ENCODE results near the gene PLET1. TPM values are rescaled to one million over a fixed set of nuclear protein-coding genes. Genes with fewer than 3 reads are reported as not detected.
"Not testable (repeated sequence)": the region's sequence is repeated elsewhere in the genome, so short reads cannot be mapped to it uniquely, and the experiment has no call there.

Gene PLET1
- total RNA-seq, 1 donor from 2014 or later, result not detected

GRCh38 chr11:112212710-112213109 is 48.0 kb downstream of the PLET1 start:
- Mint-ChIP-seq H3K4me3 (no peak overlapping the region), H3K4me1 (ENCODE audit: unreplicated experiment) (no peaks in the 10 kb centered on the region), H3K36me3 (no peaks in the 10 kb centered on the region), H3K27me3 (peaks cover 13% of the 10 kb centered on the region), H3K27ac (no peak overlapping the region), H3K9me3 (no peaks in the 10 kb centered on the region)
- DNase-seq (ENCODE audit: extremely low spot score, unreplicated experiment), result no peak
- TF ChIP-seq CTCF (conservative IDR thresholded peaks at IDR 0.05), result no peak

GRCh38 chr11:112212290-112212689 is 48.4 kb downstream of the PLET1 start:
- H3K4me1 Mint-ChIP-seq (ENCODE audit: unreplicated experiment), result no peaks in the 10 kb centered on the region
- DNase-seq (ENCODE audit: extremely low spot score, unreplicated experiment), result no peak
- no peak for TF ChIP-seq CTCF (conservative IDR thresholded peaks at IDR 0.05)
- H3K27ac Mint-ChIP-seq, result no peak overlapping the region
- no peaks in the 10 kb centered on the region for H3K9me3 Mint-ChIP-seq
- H3K4me3 Mint-ChIP-seq, result no peak overlapping the region
- peaks cover 13% of the 10 kb centered on the region for H3K27me3 Mint-ChIP-seq
- no peaks in the 10 kb centered on the region for H3K36me3 Mint-ChIP-seq

- Mint-ChIP-seq H3K4me1 (ENCODE audit: unreplicated experiment) (no peaks in the 10 kb centered on the region), H3K27ac (no peak overlapping the region), H3K36me3 (peaks cover 3% of the 10 kb centered on the region), H3K27me3 (peaks cover 13% of the 10 kb centered on the region), H3K4me3 (no peak overlapping the region), H3K9me3 (no peaks in the 10 kb centered on the region)
- no peak for DNase-seq (ENCODE audit: extremely low spot score, unreplicated experiment)
- TF ChIP-seq CTCF (conservative IDR thresholded peaks at IDR 0.05), result no peak
These were observed 49.1 kb downstream of the PLET1 start for GRCh38 chr11:112211536-112211935.

- H3K27ac Mint-ChIP-seq, result no peak overlapping the region
- H3K36me3 Mint-ChIP-seq, result peaks cover 3% of the 10 kb centered on the region
- no peak for DNase-seq (ENCODE audit: extremely low spot score, unreplicated experiment)
- no peaks in the 10 kb centered on the region for H3K9me3 Mint-ChIP-seq
- no peak overlapping the region for H3K4me3 Mint-ChIP-seq
- peaks cover 13% of the 10 kb centered on the region for H3K27me3 Mint-ChIP-seq
- H3K4me1 Mint-ChIP-seq (ENCODE audit: unreplicated experiment), result no peaks in the 10 kb centered on the region
- TF ChIP-seq CTCF (conservative IDR thresholded peaks at IDR 0.05), result no peak
These were observed 49.8 kb downstream of the PLET1 start for GRCh38 chr11:112210890-112211289.

- Mint-ChIP-seq H3K4me3 (no peak overlapping the region), H3K27me3 (peaks cover 11% of the 10 kb centered on the region), H3K27ac (no peak overlapping the region), H3K4me1 (ENCODE audit: unreplicated experiment) (no peaks in the 10 kb centered on the region), H3K9me3 (no peaks in the 10 kb centered on the region), H3K36me3 (peaks cover 3% of the 10 kb centered on the region)
- no peak for DNase-seq (ENCODE audit: extremely low spot score, unreplicated experiment)
- TF ChIP-seq CTCF (conservative IDR thresholded peaks at IDR 0.05), result no peak
These were observed 54.6 kb downstream of the PLET1 start for GRCh38 chr11:112206071-112206470.

- H3K36me3 Mint-ChIP-seq, result no peaks in the 10 kb centered on the region
- no peak for DNase-seq (ENCODE audit: extremely low spot score, unreplicated experiment)
- H3K27me3 Mint-ChIP-seq, result peaks cover 15% of the 10 kb centered on the region
- no peak overlapping the region for H3K4me3 Mint-ChIP-seq
- no peak for TF ChIP-seq CTCF (conservative IDR thresholded peaks at IDR 0.05)
- no peak overlapping the region for H3K27ac Mint-ChIP-seq
- H3K9me3 Mint-ChIP-seq, result no peaks in the 10 kb centered on the region
- peaks cover 5% of the 10 kb centered on the region for H3K4me1 Mint-ChIP-seq (ENCODE audit: unreplicated experiment)
These were observed 60.4 kb downstream of the PLET1 start for GRCh38 chr11:112200252-112200651.

- not testable (repeated sequence) for H3K4me3 Mint-ChIP-seq; H3K36me3 Mint-ChIP-seq; H3K27ac Mint-ChIP-seq; H3K4me1 Mint-ChIP-seq (ENCODE audit: unreplicated experiment); DNase-seq (ENCODE audit: extremely low spot score, unreplicated experiment); H3K9me3 Mint-ChIP-seq
- peaks cover 15% of the 10 kb centered on the region for H3K27me3 Mint-ChIP-seq
These were observed 61.6 kb downstream of the PLET1 start for GRCh38 chr11:112199101-112199500.

Measured in type B pancreatic cell (in vitro differentiated cells).